RKO (cell line): Measurements from ENCODE around the gene SLC45A1.
A peak's percentile ranks its signal among the peaks of the same experiment; 100 is the strongest.

Experiments
- DNase-seq: peaks from one replicate; pipeline ENCODE4 v3.0.0-alpha.2; 2016; ENCODE audit warnings: low spot score

The SLC45A1 gene

GRCh38 chr1:8311068-8311718 is 6.7 kb upstream of the SLC45A1 start:
- DNase-seq: no peak

- no peak for DNase-seq
Measured at GRCh38 chr1:8312235-8313218, 5.4 kb upstream of the SLC45A1 start.

- no peak for DNase-seq
Measured at GRCh38 chr1:8313231-8313630, 4.7 kb upstream of the SLC45A1 start.

GRCh38 chr1:8314346-8315280 is 3.3 kb upstream of the SLC45A1 start:
- DNase-seq: peak; percentile 61

GRCh38 chr1:8315573-8316475 is 2.1 kb upstream of the SLC45A1 start:
- no peak for DNase-seq

- DNase-seq: no peak
Measured at GRCh38 chr1:8318436-8318835, 522 bp downstream of the SLC45A1 start.

- no peak for DNase-seq
Measured at GRCh38 chr1:8321612-8322011, 3.7 kb downstream of the SLC45A1 start.

- DNase-seq: no peak
Measured at GRCh38 chr1:8323706-8324105, 5.8 kb downstream of the SLC45A1 start.

GRCh38 chr1:8324176-8324810 is 6.4 kb downstream of the SLC45A1 start:
- DNase-seq: no peak

GRCh38 chr1:8325771-8326170 is 7.9 kb downstream of the SLC45A1 start:
- no peak for DNase-seq

GRCh38 chr1:8326265-8326664 is 8.4 kb downstream of the SLC45A1 start:
- DNase-seq: no peak

- DNase-seq: no peak
Measured at GRCh38 chr1:8328271-8328670, 10.4 kb downstream of the SLC45A1 start.

- DNase-seq: no peak
Measured at GRCh38 chr1:8329439-8329838, 11.5 kb downstream of the SLC45A1 start.

GRCh38 chr1:8329858-8330257 is 11.9 kb downstream of the SLC45A1 start:
- DNase-seq: no peak

GRCh38 chr1:8330271-8331125 is 12.6 kb downstream of the SLC45A1 start:
- DNase-seq: no peak

GRCh38 chr1:8332806-8333205 is 14.9 kb downstream of the SLC45A1 start:
- no peak for DNase-seq

GRCh38 chr1:8333246-8333987 is 15.5 kb downstream of the SLC45A1 start:
- DNase-seq: no peak

GRCh38 chr1:8334106-8334851 is 16.4 kb downstream of the SLC45A1 start:
- DNase-seq: no peak
